ENCODE results near the gene PLOD3.

Gene PLOD3

DNA sequence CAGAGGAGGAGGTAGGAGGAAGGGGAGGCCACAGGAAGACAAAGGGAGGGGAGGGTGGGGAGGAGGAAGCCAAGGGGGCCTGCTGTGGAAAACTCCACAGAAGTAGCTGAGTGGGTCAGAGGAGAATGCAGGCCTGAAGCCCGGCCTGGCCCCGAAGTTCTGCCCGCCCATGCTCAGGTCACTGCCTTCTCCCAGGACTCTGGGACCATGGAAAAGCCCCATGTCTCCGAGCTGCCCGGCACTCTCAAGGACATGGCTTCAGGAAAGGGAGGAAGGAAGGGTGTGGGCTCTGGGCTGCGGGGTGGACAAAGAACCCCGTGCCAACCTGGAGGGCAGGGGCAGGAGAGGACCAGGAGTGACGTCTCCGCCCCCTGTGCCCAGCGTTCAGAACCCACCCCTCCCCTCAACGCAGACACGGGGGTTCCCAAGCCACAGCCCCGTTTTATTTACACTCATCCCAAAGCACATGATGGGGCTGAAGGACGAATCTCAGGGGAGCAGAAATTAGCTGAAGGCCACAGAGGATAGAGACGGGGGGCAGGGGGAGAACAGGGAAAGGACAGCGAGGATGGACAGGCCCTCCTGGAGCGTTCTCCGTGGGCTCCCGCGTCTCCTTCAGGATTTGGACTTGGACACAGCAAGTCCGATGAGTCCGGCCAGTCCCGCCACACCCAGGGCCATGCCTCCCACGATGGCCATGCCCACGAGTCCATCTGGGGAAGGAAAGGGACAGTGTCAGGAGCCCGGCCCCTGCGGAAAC, 22.0 kb upstream of the PLOD3 start:
- H3K4me1 ChIP-seq (ENCODE audit: control insufficient read depth in 5 of 5, insufficient read depth in 5 of 5, low read length in 5 of 5) = peaks cover 14 to 83% (median 75%) of the 10 kb centered on the region in 5 donors

DNA sequence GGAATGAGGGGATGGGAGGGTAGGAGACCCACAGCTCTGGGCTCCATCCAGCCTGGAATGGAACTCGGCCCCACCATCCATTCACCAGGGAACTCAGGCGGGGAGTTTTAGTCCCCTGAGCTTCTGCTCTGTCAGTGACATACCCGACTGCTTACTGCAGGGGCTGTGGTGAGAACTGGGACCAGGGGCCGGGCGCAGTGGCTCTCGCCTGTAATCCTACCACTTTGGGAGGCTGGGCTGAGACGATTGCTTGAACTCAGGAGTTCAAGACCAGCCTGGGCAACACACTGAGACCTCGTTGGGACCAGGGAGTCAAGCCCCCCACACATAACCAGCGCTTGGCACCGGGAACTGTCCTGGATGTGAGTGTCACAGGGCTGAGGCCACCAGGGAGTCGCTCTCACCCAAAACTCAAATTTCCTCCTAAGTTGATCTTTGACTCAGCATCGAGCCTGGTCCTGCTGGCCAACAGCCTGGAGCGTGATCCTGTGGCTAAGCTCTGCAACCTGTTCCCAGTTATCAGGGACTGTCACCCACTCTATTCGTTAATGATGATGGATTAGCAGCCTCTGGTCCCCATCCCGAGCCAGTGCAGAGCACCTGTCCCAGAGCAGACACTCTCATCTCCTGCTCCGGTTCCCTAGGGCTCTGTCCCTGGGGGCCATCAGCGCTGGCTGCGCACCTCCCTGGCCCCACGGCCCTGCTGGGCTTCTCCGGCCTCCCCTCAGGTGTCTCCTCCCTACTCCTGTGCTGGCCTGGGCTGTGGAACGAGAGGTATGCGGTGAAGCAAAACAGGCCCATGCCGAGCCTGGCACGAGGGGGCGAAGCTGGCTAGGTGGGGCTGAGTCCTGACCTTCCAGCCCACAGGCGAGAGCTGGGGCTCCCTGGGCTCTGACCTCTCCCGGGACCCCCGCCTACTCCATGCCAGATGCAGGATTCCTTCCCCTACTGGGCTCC, 21.1 kb upstream of the PLOD3 start:
- Histone ChIP-seq H3K4me1 (ENCODE audit: control insufficient read depth in 5 of 5, insufficient read depth in 5 of 5, low read length in 5 of 5) (peaks cover 10 to 76% (median 67%) of the 10 kb centered on the region in 5 donors), H3K9ac (ENCODE audit: low read length in 5 of 5) (peak overlapping the region in 4 of 5 donors; percentile 46 to 90 (median 78)), H3K4me3 (ENCODE audit: low read depth in 1 of 5, low read length in 5 of 5) (peak overlapping the region in 4 of 5 donors; percentile 8 to 59 (median 38)), H3K27ac (ENCODE audit: low read depth, low read length) (peak overlapping the region; percentile 93), H3K9me3 (ENCODE audit: control insufficient read depth in 5 of 5, low read length in 5 of 5) (no peaks in the 10 kb centered on the region), H3K27me3 (ENCODE audit: control insufficient read depth in 5 of 5, insufficient read depth in 4 of 5, low read length in 5 of 5) (no peaks in the 10 kb centered on the region), H3K36me3 (ENCODE audit: control insufficient read depth in 5 of 5, insufficient read depth in 5 of 5, low read length in 5 of 5) (peaks cover 0 to 34% (median 12%) of the 10 kb centered on the region in 5 donors)

More for the DNA sequence above, 22.0 kb upstream of the PLOD3 start:
- Histone ChIP-seq H3K27ac (ENCODE audit: low read depth, low read length) (peak overlapping the region; percentile 93), H3K9me3 (ENCODE audit: control insufficient read depth in 5 of 5, low read length in 5 of 5) (no peaks in the 10 kb centered on the region), H3K4me3 (ENCODE audit: low read depth in 1 of 5, low read length in 5 of 5) (peak overlapping the region in 2 of 5 donors; percentile 26 to 31), H3K27me3 (ENCODE audit: control insufficient read depth in 5 of 5, insufficient read depth in 4 of 5, low read length in 5 of 5) (no peaks in the 10 kb centered on the region), H3K36me3 (ENCODE audit: control insufficient read depth in 5 of 5, insufficient read depth in 5 of 5, low read length in 5 of 5) (peaks cover 0 to 29% (median 12%) of the 10 kb centered on the region in 5 donors), H3K9ac (ENCODE audit: low read length in 5 of 5) (peak overlapping the region in 2 of 5 donors; percentile 12 to 82)

DNA sequence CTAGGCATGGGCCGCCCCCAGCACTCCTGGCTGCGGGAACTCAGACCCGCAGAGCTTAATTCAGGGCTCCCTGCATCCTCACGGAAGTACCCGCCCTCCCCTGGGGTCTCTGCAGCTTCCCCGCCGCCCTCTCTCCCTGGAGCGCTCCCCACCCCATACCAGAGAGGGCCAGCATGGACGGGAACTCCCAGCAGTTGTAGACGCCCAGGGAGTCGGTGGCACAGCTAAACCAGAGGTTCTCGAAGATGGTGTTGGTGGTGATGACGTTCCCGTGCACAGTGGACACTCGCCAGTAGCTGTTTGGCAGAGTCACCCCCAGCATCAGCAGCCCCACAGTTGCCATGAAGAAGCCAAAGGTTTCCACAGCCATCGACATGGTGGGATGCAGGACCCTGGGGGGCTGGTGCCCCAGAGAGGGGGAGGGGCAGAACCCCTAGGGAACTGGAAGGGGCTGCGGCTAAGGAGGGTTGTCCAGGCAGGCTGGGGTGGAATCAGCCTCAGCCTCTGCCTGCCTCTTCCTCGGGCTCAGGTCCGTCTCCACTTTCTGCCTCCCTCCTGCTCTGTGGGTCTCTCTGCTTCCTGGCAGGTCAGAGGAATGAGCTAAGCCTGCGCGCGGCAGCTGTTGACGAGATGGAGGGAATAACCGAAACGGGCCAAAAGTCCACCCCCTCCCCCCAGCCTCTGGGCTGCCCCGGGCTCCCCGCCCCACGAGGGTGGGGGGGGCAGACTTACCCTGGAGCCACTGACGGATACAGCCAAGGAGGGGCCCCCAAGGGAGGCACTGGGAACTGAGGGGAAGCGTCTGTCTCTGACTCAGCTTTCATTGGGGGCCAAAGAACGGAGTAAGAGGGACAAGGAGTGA, 20.1 kb upstream of the PLOD3 start, which contains the start of gene CLDN15:
Gene CLDN15 (minus strand): TSS at position 597 of the 862 bp plus-strand sequence. CDS start 221 bp downstream, at position 376.
- peaks cover 0 to 34% (median 12%) of the 10 kb centered on the region in 5 donors for H3K36me3 ChIP-seq (ENCODE audit: control insufficient read depth in 5 of 5, insufficient read depth in 5 of 5, low read length in 5 of 5)
- peak within 1 kb of the TSS in 4 of 5 donors; percentile 46 to 90 (median 78) for H3K9ac ChIP-seq (ENCODE audit: low read length in 5 of 5)
- H3K27me3 ChIP-seq (ENCODE audit: control insufficient read depth in 5 of 5, insufficient read depth in 4 of 5, low read length in 5 of 5) = no peaks in the 10 kb centered on the region
- no peaks in the 10 kb centered on the region for H3K9me3 ChIP-seq (ENCODE audit: control insufficient read depth in 5 of 5, low read length in 5 of 5)
- H3K4me1 ChIP-seq (ENCODE audit: control insufficient read depth in 5 of 5, insufficient read depth in 5 of 5, low read length in 5 of 5) = peaks cover 10 to 70% (median 60%) of the 10 kb centered on the region in 5 donors
- peak within 1 kb of the TSS; percentile 11 to 63 (median 53) for H3K4me3 ChIP-seq (ENCODE audit: low read depth in 1 of 5, low read length in 5 of 5)
- H3K27ac ChIP-seq (ENCODE audit: low read depth, low read length) = peak within 1 kb of the TSS; percentile 93

DNA sequence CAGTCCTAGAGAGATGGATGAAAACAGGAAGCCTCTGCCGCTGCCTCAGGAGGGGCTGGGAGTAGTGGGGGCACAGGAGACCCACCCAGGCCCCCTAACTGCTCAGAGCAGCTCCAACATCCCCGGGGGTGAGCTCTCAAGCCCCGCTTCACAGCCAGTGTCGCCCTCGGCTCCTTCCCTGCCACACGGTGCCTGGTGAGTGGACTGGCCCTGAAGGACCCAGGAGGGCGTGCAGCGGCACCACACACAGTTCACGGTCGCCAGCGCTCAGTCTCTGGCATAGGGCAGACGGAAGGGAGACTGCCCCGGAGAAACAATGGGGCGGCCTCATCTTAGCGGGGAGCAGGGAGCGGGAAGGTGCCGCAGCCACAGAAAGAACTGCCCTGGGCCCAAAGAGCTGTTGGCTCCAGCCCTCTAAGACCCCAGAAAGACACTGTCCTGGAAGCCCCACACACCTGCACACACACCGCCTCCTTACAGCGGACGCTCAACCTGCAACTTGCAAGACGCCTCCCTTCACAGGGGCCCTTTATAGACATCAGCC, 19.0 kb upstream of the PLOD3 start:
- Histone ChIP-seq H3K27ac (ENCODE audit: low read depth, low read length) (no peak overlapping the region), H3K4me3 (ENCODE audit: low read depth in 1 of 5, low read length in 5 of 5) (peak overlapping the region in 2 of 5 donors; percentile 26 to 59), H3K4me1 (ENCODE audit: control insufficient read depth in 5 of 5, insufficient read depth in 5 of 5, low read length in 5 of 5) (peaks cover 12 to 73% (median 63%) of the 10 kb centered on the region in 5 donors), H3K9ac (ENCODE audit: low read length in 5 of 5) (no peak overlapping the region), H3K9me3 (ENCODE audit: control insufficient read depth in 5 of 5, low read length in 5 of 5) (no peaks in the 10 kb centered on the region), H3K27me3 (ENCODE audit: control insufficient read depth in 5 of 5, insufficient read depth in 4 of 5, low read length in 5 of 5) (no peaks in the 10 kb centered on the region), H3K36me3 (ENCODE audit: control insufficient read depth in 5 of 5, insufficient read depth in 5 of 5, low read length in 5 of 5) (peaks cover 0 to 39% (median 12%) of the 10 kb centered on the region in 5 donors)

DNA sequence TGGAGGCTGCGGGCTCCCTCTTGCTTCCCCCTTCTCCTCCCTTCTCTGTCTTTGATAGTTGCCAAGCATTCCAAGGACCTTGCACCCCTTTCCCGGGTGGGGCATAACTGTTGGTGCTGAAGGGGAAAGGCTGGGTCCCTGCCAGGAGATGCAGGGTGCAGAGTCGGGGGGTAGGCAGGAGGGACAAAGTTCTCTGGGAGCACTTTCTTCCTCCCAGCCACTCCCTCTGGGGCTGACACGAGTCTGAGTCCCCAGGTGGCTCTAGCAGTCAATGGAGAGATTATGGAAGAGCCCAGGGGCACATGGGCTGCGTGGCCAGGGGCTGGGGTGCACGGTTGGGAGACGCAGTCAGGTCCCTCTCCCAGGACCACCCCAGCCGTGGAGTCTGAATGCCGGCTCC, 18.1 kb upstream of the PLOD3 start:
- H3K27me3 ChIP-seq (ENCODE audit: control insufficient read depth in 5 of 5, insufficient read depth in 4 of 5, low read length in 5 of 5) = no peaks in the 10 kb centered on the region
- H3K4me1 ChIP-seq (ENCODE audit: control insufficient read depth in 5 of 5, insufficient read depth in 5 of 5, low read length in 5 of 5) = peaks cover 12 to 73% (median 55%) of the 10 kb centered on the region in 5 donors
- H3K36me3 ChIP-seq (ENCODE audit: control insufficient read depth in 5 of 5, insufficient read depth in 5 of 5, low read length in 5 of 5) = peaks cover 0 to 35% (median 10%) of the 10 kb centered on the region in 5 donors
- H3K4me3 ChIP-seq (ENCODE audit: low read depth in 1 of 5, low read length in 5 of 5) = no peak overlapping the region
- H3K27ac ChIP-seq (ENCODE audit: low read depth, low read length) = no peak overlapping the region
- no peak overlapping the region for H3K9ac ChIP-seq (ENCODE audit: low read length in 5 of 5)
- no peaks in the 10 kb centered on the region for H3K9me3 ChIP-seq (ENCODE audit: control insufficient read depth in 5 of 5, low read length in 5 of 5)

DNA sequence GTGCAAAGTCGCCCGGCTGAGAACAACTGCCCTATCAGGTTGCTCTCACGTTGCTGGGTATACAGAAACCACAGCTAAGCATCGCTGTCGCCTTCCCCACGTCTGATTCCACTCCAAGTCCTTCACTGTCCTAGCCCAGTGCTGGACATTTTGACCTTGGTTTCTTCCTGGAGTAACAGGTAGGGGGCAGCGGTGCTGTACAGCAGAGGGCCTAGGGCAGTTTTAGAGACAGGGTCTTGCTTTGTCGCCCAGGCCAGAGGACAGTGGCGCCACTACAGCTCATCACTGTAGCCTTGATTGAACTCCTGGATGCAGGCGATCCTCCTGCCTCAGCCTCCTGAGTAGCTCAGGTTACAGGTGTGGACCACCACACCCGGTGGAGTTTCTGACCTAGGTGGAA, 17.7 kb upstream of the PLOD3 start:
- Histone ChIP-seq H3K9me3 (ENCODE audit: control insufficient read depth in 5 of 5, low read length in 5 of 5) (no peaks in the 10 kb centered on the region), H3K27me3 (ENCODE audit: control insufficient read depth in 5 of 5, insufficient read depth in 4 of 5, low read length in 5 of 5) (no peaks in the 10 kb centered on the region), H3K4me1 (ENCODE audit: control insufficient read depth in 5 of 5, insufficient read depth in 5 of 5, low read length in 5 of 5) (peaks cover 12 to 68% (median 50%) of the 10 kb centered on the region in 5 donors), H3K9ac (ENCODE audit: low read length in 5 of 5) (no peak overlapping the region), H3K27ac (ENCODE audit: low read depth, low read length) (no peak overlapping the region), H3K4me3 (ENCODE audit: low read depth in 1 of 5, low read length in 5 of 5) (no peak overlapping the region), H3K36me3 (ENCODE audit: control insufficient read depth in 5 of 5, insufficient read depth in 5 of 5, low read length in 5 of 5) (peaks cover 0 to 30% (median 5%) of the 10 kb centered on the region in 5 donors)

DNA sequence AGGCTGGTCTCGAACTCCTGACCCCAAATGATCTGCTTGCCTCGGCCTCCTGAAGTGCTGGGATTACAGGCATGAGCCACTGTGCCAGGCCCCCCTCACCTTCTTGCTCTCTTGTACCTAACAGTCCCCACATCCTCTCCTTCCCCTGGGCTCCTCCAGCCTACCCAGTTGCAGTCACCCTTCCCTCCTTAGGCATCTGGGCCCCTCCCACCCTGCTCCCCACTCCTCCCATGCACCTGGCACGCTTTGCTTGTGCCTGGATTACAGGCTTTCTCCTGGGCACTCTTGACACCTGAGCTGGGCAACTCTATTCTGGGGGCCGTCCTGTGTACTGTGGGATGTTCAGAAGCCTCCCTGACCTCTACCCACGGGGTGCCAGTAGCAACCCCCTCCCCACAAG, 17.3 kb upstream of the PLOD3 start:
- H3K4me3 ChIP-seq (ENCODE audit: low read depth in 1 of 5, low read length in 5 of 5) = no peak overlapping the region
- H3K27ac ChIP-seq (ENCODE audit: low read depth, low read length) = no peak overlapping the region
- H3K9ac ChIP-seq (ENCODE audit: low read length in 5 of 5) = no peak overlapping the region
- H3K27me3 ChIP-seq (ENCODE audit: control insufficient read depth in 5 of 5, insufficient read depth in 4 of 5, low read length in 5 of 5) = no peaks in the 10 kb centered on the region
- H3K9me3 ChIP-seq (ENCODE audit: control insufficient read depth in 5 of 5, low read length in 5 of 5) = no peaks in the 10 kb centered on the region
- peaks cover 0 to 28% (median 2%) of the 10 kb centered on the region in 5 donors for H3K36me3 ChIP-seq (ENCODE audit: control insufficient read depth in 5 of 5, insufficient read depth in 5 of 5, low read length in 5 of 5)
- H3K4me1 ChIP-seq (ENCODE audit: control insufficient read depth in 5 of 5, insufficient read depth in 5 of 5, low read length in 5 of 5) = peaks cover 12 to 64% (median 46%) of the 10 kb centered on the region in 5 donors

DNA sequence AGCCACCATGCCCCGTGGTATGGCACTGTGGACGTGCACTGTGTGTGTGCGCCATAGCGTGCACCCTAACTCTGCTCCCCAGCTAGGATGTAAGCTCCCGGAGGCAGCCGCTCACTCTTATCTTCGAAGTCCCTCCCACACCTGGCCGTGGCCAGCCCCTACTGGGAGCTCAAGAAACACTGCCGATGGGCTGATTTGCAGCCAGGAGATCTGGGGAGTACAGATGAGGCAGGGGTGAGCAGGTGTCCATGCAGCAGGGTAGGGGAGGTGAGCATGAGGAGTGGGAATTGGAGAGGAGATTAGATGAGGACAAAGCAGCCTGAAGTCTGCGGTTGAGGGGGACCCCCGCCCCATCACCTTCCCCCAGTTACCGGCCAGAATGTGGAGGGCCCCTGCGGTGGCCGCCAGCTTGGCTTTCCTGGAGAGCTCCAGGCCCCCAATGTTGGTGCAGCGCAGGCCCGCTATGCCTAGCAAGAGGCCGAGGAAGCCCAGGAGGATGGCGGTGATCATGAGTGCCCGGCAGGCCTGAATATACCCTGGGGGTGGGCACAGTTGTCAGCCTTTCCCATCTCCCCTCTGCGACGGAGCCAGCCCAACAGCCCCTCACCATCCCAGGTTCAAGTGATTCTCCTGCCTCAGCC, 16.6 kb upstream of the PLOD3 start:
- Histone ChIP-seq H3K4me3 (ENCODE audit: low read depth in 1 of 5, low read length in 5 of 5) (no peak overlapping the region), H3K9ac (ENCODE audit: low read length in 5 of 5) (no peak overlapping the region)

More for the DNA sequence above, 16.6 kb upstream of the PLOD3 start:
- H3K27me3 ChIP-seq (ENCODE audit: control insufficient read depth in 5 of 5, insufficient read depth in 4 of 5, low read length in 5 of 5) = no peaks in the 10 kb centered on the region
- no peaks in the 10 kb centered on the region for H3K9me3 ChIP-seq (ENCODE audit: control insufficient read depth in 5 of 5, low read length in 5 of 5)
- no peak overlapping the region for H3K27ac ChIP-seq (ENCODE audit: low read depth, low read length)
- peaks cover 0 to 26% (median 3%) of the 10 kb centered on the region in 5 donors for H3K36me3 ChIP-seq (ENCODE audit: control insufficient read depth in 5 of 5, insufficient read depth in 5 of 5, low read length in 5 of 5)
- H3K4me1 ChIP-seq (ENCODE audit: control insufficient read depth in 5 of 5, insufficient read depth in 5 of 5, low read length in 5 of 5) = peaks cover 12 to 58% (median 40%) of the 10 kb centered on the region in 5 donors

All from subcutaneous abdominal adipose tissue (tissue), 5 donors.